Spleen (tissue), 7 donors: ENCODE results near the gene TOM1L1.

Experiments used
- POLR2A ChIP-seq, 3 donors: fragments of 450-650 bp; IDR thresholded peaks; one replicate each; pipeline ENCODE4 v1.5.1; 2017; ENCODE audit warnings: antibody characterized with exemption in 3 of 3, mild to moderate bottlenecking in 1 of 3
- POLR2AphosphoS5 ChIP-seq, 3 donors: sonication (generic); formaldehyde crosslinking; IDR thresholded peaks; one replicate each; pipeline ENCODE4 v1.5.1; 2017; ENCODE audit warnings: antibody characterized with exemption in 3 of 3
- TF ChIP-seq, protein P1 (sequence below), 11 experiments: fragments of 200-600 bp in 7 of 11; fragments of 450-650 bp in 4 of 11; sonication (generic) in 4 of 11; IDR thresholded peaks in 8 of 11; conservative IDR thresholded peaks in 3 of 11; 1 replicate in 7 of 11; 2 replicates in 4 of 11; pipeline versions ENCODE4 v1.4.0 to v1.8.0; 2016 to 2021; ENCODE audit warnings: antibody characterized with exemption in 11 of 11, inconsistent platforms in 4 of 11, mild to moderate bottlenecking in 1 of 11
- donor health status: DM: no; HTN: no; CAD: no; lungs with moderate emphysema.
- donor health status: DM: no; HTN: no; CAD: no.
- donor health status: DM: no; HTN: no; CAD: no.

DNA sequence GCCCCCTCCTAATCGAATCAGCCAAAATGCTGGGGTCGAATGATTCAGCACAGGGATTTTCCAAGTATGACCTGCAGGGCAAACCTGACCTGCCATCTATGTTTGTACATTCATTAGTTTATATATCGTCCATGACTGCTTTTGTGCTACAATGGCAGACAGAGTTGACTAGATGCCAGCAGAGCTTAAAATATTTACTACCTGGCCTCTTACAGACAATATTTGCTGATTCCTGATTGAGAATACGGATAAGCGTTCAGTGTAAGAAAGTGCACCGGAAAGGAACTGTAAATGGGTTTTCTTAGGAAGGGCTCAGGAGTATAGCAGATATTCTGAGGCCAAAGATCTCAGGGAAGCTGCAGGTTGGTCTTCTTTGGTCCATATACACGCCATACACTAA is 11.7 kb upstream of the TOM1L1 start:
- TF ChIP-seq POLR2AphosphoS5 (IDR thresholded peaks at IDR 0.05) (no peak), POLR2A (IDR thresholded peaks at IDR 0.05) (no peak)
- TF ChIP-seq, protein P1, sequence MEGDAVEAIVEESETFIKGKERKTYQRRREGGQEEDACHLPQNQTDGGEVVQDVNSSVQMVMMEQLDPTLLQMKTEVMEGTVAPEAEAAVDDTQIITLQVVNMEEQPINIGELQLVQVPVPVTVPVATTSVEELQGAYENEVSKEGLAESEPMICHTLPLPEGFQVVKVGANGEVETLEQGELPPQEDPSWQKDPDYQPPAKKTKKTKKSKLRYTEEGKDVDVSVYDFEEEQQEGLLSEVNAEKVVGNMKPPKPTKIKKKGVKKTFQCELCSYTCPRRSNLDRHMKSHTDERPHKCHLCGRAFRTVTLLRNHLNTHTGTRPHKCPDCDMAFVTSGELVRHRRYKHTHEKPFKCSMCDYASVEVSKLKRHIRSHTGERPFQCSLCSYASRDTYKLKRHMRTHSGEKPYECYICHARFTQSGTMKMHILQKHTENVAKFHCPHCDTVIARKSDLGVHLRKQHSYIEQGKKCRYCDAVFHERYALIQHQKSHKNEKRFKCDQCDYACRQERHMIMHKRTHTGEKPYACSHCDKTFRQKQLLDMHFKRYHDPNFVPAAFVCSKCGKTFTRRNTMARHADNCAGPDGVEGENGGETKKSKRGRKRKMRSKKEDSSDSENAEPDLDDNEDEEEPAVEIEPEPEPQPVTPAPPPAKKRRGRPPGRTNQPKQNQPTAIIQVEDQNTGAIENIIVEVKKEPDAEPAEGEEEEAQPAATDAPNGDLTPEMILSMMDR (IDR thresholded peaks at IDR 0.05 in 8 of 11, conservative IDR thresholded peaks at IDR 0.05 in 3 of 11), result no peak
